ENCODE measurements around the gene SELENOV.

SELENOV gene

DNA sequence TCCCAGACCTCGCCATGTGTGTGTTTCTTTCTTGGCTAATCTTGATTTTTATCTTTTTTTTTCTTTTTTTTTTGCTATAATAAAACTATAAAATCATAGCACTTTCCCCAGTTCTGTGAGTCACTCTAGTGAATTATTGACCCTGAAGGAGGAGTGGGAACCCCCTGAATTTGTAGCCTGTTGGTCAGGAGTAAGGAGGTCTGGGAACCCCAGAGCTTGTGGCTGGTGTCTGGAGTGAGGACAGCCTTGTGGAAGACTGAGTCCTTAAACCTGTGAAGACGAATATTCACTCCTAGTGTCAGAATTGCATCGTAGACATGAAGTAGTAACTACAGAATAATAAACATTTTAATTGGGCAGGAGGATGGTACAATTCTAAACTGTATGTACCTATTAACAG is 10.3 kb downstream of the SELENOV start:
- no peak for DNase-seq

DNA sequence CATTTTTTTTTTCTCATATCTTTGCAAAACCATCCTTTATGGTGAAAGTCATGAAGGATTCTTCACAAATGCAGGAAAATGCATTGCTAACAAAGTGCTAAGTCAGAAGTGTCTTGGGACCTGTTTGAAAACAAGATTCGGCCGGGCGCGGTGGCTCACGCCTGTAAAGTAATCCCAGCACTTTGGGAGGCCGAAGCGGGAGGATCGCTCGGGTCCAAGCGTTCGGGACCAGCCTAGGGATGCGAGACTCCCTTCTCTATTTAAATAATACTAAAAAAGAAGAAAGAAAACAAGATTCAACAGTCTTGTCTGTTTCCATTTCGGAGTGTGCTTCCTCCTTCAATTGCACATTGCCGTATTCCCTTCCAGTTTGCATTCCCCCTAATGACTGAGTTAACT is 16.9 kb downstream of the SELENOV start:
- no peak for DNase-seq

DNA sequence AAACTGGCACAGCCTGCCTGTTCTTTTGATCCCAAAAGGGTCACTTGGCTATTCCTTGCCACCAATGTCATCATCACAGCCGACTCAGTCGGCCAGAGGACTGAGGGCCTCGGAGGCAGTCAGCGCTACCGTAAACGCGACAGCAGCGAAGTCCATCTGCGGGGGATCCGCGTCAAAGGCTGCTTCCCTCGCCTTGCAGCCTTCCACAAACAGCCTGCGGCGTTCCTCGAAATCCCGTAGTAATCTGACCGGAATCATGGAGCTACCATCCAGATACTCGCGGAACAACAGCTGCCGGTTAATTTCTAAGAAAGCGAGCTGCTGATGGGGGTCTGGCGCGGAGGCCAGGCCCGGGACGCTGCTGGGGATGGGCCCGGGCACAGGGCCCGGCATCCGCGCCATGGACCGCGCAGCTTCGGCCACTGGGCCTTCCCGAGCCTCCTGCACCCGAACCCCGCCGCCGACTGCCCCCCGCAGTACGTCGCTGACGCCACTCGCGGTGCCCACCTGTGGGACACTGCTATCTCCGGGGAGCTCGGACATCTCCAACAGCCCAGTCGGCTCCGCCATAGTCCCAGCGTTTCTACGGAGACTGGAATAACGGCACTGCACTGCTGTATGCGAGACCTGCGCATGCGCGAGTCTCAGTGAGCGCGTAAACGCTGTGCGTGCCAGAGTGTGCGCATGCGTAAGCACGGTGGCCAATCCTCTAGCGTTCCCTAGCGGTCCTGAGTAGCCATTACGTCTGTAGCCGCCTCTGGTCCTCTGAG is 17.5 kb downstream of the SELENOV start, which contains the start of gene EID2B:
TSS of gene EID2B (minus strand) at position 620 of the 770 bp plus-strand sequence. CDS start at position 570, 50 bp downstream.
- peak; percentile 98 for DNase-seq

DNA sequence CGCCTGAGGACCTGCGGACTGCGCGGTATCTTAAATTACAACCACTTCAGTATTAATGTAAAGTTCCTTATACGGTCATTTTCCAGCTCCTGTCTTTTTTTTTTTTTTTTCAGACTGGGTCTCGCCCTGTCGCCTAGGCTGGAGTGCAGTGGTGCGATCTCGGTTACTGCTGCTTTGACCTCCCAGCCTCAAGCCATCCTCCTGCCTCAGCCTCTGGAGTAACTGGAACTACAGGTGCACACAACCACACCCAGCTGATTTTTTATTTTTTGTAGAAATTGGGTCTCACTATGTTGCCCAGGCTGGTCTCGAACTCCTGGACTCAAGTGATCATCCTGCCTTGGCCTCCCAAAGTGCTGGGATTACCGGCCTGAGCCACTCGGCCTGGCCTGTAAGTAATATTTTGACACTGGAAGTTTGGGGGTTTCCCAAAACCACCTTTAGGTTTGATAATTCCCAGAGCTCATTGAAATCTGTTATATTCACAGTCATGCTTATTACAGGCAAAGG is 18.1 kb downstream of the SELENOV start:
- no peak for DNase-seq

DNA sequence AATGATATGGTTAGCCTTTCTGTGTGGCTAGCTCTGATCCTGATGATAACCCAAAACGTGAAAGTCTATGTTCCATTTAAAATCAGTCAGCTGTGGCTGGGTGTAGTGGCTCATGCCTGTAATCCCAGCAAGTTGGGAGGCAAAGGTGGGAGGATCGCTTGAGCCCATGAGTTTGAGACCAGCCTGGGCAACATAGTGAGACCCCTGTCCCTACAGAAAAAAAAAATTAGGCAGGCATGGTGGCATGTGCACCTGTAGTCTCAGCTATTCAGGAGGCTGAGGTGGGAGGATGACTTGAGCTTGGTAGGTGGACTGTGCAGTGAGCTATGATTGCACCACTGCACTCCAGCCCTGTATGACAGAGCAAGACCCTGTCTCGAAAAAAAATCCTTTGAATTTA is 18.9 kb downstream of the SELENOV start:
- no peak for DNase-seq

DNA sequence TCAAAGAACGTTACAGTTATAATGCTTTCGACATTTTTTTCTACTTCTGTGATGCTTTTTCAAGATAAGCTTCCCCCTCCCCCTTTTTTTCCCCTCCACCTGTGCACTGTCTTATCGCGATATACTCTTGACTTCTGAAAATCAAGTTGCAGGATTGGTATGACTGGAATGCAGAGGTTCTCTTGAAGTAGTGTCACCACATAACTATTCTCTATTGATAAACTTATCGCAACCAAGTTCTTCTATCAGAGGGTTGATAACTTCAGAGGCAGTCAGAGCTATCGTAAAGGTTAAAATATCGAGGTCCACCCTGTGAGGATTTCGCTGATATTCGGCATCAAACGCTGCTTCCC is 24.2 kb downstream of the SELENOV start:
- DNase-seq = no peak

DNA sequence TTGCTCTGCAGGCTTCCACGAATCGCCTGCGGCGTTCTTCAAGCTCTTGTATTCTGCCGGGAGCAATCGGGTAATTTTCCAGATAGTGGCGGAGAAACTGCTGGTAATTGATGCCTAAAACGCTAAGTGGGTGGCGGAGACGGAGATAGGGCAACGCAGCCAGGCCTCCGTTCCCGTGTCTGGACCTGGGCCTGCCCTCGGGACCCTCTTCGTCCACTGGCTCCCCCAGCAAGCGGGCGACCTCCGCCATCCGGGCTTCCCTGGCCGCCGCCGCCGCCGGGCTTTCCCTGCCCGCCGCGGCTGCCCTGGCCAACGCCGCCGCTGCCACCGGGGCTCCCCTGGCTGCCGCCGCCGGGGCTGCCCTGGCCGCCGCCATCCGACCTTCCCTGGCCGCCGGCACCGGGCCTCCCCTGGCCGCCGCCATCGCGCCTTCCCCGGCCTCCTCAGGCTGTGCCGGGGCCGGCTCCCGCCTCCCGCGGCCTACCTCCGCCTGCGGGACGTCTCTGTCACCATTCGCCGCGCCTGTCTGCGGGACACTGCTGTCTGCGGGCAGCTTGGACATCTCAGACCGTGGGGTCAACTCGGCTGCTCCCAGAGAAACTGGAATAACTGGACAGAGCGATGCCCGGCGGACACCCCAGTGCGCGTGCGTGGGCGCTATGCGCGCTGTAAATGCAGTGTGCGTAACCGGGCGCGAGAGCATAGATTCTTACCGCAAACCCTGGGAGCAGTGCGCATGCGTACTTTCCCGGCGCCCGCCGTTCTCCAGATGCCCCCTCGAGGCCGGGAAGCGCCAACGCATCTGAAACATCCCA is 24.8 kb downstream of the SELENOV start, which contains the start of gene EID2:
TSS of gene EID2 (minus strand) at position 644 of the 815 bp plus-strand sequence. CDS start at position 562, 82 bp downstream.
- peak; percentile 99 for DNase-seq

DNA sequence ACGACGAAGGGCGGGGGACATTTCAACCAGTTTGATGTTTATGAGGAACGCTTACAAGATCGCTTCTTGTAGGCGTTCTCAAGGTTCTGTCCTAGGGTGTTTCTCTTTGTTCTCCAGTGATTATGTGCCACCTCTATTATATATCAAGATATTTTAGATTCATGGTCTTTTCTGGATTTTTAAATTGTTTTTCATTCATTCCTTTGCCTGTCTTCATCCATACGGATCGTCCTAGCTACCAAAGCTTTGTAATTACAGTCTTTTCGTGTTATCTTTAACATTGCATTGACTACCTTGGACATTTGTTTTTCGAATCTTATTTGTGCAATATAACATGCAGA is 25.4 kb downstream of the SELENOV start:
- no peak for DNase-seq

DNA sequence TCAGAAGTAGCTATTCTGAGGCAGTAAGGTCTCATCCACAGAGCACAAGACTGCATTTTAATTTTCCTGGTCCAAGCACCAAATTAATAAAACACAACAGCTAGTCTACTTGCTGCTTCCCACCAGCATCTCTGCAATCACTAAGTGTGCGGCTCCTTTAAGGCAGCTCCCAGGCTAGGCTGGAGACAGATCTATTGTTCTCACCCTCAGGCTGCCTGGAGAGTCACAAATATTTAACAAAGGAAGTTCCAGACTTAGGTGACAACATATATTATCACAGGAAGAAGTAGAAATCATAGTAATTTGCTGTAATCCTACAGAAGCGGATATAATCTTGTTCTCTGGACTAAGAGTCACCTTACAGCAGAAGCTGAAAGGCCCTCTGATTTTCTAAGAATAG is 27.3 kb downstream of the SELENOV start:
- peak; percentile 13 for DNase-seq

DNA sequence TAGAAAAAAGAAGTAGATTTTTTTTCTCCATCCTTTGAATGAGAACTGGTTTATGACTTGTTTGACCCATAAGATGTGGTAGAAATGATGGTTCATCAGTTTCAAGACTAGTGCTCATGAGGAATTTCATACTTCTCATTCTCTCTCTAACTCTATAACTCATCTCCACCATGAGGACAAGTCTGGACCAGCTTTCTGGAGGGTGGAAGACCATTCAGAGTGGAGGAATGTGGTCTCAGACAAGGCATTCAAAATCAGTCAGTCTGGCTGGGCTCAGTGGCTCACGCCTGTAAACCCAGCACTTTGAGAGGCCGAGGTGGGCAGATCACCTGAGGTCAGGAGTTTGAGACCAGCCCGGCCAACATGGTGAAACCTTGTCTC is 28.5 kb downstream of the SELENOV start:
- no peak for DNase-seq

DNA sequence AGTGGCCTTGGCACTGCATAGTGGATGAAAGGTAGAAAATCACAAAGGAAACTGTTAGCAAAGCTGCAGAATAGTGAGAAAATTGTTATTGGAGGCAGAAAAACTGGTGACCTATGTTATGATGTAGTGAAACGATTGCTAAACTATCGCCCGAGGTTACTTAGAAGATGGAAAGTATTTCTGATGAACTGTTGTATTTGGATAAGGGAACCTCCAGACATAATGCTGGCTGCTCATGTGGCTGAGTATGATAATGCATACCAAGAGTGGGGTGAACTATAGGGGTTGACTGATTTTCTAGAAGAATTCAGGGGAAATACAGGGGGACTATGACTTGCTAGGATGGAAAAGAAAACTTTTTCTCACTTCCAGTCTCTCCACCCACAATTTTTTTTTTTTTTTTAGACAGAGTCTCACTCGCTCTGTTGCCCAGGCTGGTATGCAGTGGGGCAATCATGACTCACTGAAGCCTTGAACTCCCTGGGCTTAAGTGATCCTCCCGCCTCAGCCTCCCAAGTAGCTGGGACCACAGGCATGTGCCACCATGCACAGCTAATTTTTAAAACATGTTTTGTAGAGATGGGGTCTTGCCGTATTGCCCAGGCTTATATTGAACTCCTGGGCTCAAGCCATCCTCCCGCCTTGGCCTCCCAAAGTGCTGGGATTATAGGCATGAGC is 29.4 kb downstream of the SELENOV start:
- DNase-seq = no peak

DNA sequence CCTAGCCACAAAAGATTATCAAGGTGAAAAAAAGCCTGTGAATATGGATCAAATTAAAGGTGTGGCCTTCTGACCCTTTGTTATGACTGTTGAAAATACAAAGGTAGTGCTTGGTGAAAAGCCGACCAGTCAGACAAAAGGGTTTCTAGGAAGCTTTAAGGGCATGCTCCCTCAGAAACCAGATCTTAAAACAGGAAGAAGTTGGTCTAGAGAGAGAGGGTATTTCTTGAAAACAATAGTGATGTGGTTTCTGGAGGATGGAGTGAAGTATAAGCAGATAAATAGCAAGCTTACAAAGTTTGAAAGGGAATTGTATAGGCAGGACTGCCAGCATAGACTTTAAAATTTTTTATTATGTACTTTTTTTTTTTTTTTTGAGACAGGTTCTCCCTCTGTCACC is 30.0 kb downstream of the SELENOV start:
- no peak for DNase-seq

DNA sequence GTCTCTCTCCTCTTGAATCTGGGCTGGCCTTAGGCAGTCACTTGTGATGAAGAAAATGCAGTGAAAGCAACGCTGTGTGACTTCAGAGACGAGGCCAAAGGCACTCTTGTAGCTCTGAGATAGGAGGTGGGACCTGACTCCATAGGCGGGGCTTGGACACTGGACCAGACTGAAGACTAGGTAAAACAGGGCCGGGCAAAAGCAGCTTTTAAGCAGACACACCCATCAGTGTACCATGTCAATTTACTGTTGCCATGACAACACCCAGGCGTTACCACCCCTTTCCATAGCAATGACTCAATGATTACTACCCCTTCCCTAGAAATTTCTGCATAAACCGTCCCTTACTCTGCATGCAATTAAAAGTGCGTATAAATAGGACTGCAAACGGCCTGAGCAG is 31.7 kb downstream of the SELENOV start:
- DNase-seq = no peak

DNA sequence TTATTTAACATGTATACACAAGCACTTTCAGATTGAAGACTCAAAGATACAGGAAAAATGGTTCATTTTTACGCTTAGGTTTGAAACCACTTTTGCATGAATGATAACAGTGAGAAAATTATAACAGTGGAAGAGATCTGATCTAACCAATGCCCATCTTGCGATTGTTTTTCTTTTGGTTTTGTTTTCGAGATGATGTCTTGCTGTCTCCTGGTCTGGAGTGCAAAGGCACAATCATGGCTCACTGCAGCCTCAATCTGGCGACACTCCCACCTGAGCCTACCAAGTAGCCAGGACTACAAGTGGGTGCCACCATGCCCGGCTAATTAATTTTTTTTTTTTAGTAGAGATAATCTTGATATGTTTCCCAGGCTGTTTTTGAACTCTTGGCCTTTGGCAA is 35.3 kb downstream of the SELENOV start:
- DNase-seq = no peak

DNA sequence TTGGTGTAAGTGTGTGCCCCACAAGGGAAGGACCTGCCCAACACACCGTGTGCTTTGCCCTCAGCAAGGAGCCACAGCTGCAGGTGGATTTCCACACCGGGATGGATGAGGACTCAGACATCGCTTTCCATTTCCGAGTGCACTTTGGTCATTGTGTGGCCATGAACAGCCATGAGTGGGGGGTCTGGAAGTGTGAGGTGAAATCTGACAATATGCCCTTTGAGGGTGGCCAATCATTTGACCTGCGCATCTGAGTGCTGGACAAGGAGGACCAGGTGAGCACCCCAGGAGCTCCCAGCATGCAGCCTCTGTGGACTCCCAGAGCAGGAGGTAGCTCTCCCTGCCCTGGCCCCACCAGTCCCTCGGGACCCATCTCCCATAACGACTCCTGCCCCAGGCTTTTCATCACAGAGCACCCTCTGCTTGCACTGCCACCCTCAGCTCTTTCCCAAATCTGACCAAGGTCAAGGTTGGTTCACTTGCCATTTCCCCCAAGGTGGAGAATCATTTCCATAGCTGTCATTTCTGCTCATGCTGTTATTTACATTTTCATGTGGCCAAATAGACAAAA is 38.2 kb downstream of the SELENOV start:
- DNase-seq = no peak

DNA sequence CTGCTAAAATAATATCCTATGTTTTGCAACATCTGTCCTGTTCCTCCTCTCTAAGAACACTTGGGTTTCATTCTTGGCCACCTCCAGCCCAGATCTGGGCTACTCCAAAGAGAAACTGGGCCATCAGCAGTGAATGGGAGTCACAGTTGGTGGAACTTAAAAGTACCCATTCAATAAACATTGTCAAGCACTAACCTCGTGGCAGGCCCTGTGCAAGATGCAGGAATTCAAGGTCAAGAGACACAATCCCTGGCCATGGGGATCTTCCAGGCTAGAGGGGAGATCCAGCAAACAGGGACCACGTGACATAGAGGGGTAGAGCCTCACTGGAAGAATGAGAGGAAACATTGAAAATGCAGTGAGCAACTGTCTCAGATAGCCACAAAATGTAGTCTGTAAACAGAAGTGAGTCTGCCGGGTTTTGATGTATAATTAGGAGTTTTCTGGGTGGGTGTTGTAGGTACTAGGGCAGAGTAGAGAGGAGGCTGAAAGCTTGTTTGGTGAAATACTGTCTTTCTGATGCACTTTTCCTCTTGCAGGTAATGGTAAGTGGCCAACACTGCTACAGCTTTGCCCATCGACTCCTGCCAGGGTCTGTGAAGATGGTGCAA is 39.9 kb downstream of the SELENOV start:
- no peak for DNase-seq

DNA sequence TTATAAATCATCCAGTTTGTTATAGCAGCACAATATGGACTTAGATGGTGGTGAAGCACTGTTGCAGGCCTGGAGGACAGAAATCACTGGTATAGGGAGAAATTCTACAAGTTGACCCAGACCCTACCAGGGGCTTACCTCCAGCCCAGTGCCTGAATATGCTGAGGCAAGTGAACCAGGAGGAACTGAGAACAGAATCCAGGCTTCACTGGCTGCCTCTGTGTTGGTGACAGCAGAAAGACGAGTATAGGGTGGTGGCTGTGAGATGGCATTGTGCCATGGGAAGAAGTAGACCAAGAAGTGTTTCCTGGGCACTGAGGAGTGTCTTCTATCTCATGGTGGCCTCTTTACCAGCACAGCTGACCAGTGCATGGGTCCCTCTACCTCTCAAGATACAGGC is 40.9 kb downstream of the SELENOV start:
- DNase-seq = no peak

DNA sequence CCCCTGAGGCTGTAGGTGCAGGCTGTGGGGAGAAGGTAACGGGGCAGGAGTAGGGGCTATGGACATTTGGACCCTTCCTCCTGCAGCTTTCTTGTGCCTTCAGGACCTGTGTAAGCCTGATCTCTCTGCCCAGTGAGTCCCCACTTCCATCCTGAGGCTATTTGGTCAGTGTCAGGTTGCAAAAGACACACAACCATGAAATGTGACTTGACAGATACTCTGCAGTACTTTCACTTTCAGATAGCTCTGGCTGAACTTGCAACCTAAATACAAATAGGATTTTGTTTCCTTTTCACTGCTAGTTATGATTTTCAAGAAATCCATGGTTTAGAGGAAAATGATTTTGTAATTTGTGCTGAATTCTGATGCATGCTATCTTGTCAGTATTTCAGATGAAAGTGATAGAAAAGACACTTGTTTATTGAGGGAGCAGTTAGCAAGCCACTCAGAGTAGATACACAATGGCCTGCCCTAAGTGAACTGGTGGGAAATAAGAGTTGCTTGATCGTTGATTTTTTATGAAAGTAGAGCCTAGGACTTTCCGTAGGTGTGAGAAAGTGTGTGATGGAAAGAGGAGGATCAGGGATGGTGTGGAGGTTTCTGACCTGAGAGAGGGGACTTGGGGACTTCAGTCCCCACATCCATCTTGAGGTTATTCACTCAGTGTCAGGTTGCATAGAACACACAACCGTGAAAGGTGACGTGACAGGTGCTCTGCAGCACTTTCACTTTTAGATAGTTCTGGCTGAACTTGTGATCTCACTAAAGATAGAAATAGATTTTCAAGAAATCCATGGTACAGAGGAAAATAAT is 43.1 kb downstream of the SELENOV start:
- DNase-seq = no peak

DNA sequence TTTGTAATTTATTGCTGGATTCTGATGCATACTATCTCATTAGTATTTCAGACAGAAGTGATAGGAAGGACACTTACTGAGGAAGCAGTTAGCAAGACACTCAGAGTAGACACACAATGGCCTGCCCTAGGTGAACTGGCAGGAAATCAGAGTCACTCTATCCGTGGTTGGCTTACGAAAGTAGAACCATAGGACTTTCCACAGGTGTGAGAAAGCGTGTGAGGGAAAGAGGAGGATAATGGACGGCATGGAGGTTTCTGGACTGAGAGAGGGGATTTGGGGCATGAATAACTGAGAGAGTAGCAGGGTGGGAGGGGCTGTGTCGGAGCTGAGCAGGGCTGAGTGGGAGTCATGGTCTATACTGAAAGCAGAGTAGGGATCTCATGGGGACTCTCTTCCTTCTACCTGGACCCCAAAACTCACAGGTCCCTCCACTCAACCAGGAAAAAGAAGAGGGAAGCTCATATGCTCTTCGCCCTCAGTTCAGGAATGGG is 43.7 kb downstream of the SELENOV start:
- no peak for DNase-seq

DNA sequence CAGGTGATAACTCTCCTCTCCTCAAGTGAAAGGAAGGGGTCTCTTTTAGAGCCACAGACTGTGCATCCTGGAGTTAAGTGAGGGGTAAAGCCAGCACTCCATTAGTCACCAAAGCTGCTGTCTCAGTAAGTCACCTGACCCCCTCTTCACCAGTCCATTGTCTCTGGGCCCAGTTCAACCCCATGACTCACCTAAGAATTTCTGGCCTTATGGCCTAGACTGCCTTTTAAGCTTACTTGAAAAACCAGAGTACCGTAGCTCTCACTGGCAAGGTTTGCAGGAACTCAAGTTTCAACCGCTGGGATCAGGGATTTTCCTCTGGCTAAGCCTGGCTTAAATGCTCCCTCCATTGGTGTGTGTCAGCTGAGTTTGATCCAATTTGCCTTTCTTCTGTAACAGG is 48.5 kb downstream of the SELENOV start:
- DNase-seq = no peak

DNA sequence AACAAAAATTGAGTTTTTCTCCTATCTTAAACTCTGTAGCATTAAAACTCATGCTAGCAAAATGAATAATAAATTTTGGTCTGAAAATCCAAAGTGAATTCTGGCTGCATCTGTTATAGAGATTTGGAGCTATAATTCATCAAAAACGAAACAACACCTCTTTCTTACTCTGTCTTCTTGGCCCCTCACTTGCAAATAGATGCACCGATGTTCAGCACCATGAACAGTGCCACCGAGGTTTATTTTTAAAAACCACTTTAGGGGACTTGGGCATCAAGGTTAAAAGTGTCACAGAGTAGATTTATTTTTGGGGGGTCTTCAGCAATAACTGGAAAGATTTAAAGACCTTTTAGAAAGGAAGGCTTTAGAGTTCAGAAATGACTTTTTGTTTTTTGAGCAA is 51.1 kb downstream of the SELENOV start:
- no peak for DNase-seq

DNA sequence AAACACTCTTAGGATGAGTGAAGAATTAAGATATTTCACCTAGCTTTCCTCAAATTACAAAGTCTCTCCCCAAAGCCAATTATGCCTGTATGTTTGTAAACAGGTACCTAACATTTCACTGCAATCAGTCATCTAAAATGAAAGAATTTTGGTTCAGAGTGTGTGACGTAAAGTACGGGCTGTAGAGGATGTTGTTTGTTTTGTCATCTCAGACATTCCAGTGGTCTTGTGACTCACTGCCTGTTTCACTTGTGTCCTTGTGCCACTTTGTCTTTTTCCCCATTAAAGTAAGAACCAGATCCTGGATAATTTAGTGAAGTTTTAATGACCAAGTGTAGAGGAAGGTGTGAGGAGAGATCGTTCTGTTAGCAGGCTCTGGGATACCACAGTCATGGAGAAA is 53.7 kb downstream of the SELENOV start:
- DNase-seq = no peak

Data from activated CD8-positive, alpha-beta memory T cell treated with anti-CD3 and anti-CD28 coated beads, Interleukin-2, amount 50 U/mL, for 48 hours (primary cell).